H1 (cell line): ENCODE measurements around the gene CAPN2. TPM values are rescaled to one million over a fixed set of nuclear protein-coding genes. Genes with fewer than 3 reads are reported as not detected.

Experiments
- CTCF ChIA-PET: fragments of 300-600 bp; sonication (Branson Sonifier 250); formaldehyde crosslinking; loops from one replicate; lab custom pipeline; 2021; ENCODE audit not compliant: partially characterized antibody; lab: Charles Lee
- POLR2A ChIA-PET: fragments of 300-600 bp; sonication (Branson Sonifier 250); formaldehyde crosslinking; loops from one replicate; lab custom pipeline; 2021; ENCODE audit warnings: inconsistent platforms; ENCODE audit not compliant: partially characterized antibody; lab: Charles Lee
- DNase-seq, 2 experiments: peaks; one replicate each; pipeline versions ENCODE4 v3.0.0 to v3.0.0-alpha.2; 2010 to 2022; ENCODE audit warnings: low spot score in 2 of 2, low read depth in 1 of 2, mixed read lengths in 1 of 2
- FAIRE-seq: peaks from 2 replicates; lab custom pipeline; 2011; peaks lifted over from hg19 to GRCh38; lab: Jason Lieb, UNC
- H2AFZ ChIP-seq: 2 replicates; pipeline ENCODE4 v1.8.1; 2012; ENCODE audit warnings: low read length, inconsistent platforms
- H2AK5ac ChIP-seq: 2 replicates; pipeline ENCODE4 v1.6.1; 2013; ENCODE audit warnings: low read depth, low read length
- H2BK120ac ChIP-seq: replicated peaks from 2 replicates; pipeline ENCODE3; 2013; ENCODE audit warnings: low read depth, low read length, inconsistent platforms
- H2BK12ac ChIP-seq: 2 replicates; pipeline ENCODE4 v1.6.1; 2013; ENCODE audit warnings: low read depth, low read length
- H2BK15ac ChIP-seq: 2 replicates; pipeline ENCODE4 v1.6.1; 2013; ENCODE audit warnings: low read length
- H2BK20ac ChIP-seq: 2 replicates; pipeline ENCODE4 v1.6.1; 2013; ENCODE audit warnings: low read length
- H2BK5ac ChIP-seq: 2 replicates; pipeline ENCODE4 v1.6.1; 2013; ENCODE audit warnings: low read depth, low read length
- H3K14ac ChIP-seq: 2 replicates; pipeline ENCODE4 v1.6.1; 2013; ENCODE audit warnings: inconsistent platforms; ENCODE audit not compliant: insufficient read length
- H3K18ac ChIP-seq: 2 replicates; pipeline ENCODE4 v1.6.1; 2013; ENCODE audit warnings: low read length; ENCODE audit errors: extremely low read depth
- H3K23ac ChIP-seq: 2 replicates; pipeline ENCODE4 v1.6.1; 2013; ENCODE audit warnings: inconsistent platforms; ENCODE audit not compliant: insufficient read length
- H3K23me2 ChIP-seq: 2 replicates; pipeline ENCODE4 v1.6.1; 2013; ENCODE audit warnings: low read depth, low read length
- H3K27ac ChIP-seq: 2 replicates; pipeline ENCODE4 v1.6.1; 2011; ENCODE audit warnings: low read depth, low read length, inconsistent platforms
- H3K27me3 ChIP-seq, 4 experiments: replicated peaks in 1 of 4; 1 replicate in 1 of 4; 2 replicates in 3 of 4; pipeline versions ENCODE4 v1.6.1 to v1.8.1; 2011 to 2013; ENCODE audit warnings: low read length in 3 of 4, mild to moderate bottlenecking in 3 of 4, inconsistent platforms in 2 of 4, mixed read lengths in 2 of 4, moderate library complexity in 1 of 4; ENCODE audit not compliant: control insufficient read depth in 3 of 4, insufficient read depth in 3 of 4; ENCODE audit errors: extremely low read depth in 1 of 4
- H3K36me3 ChIP-seq, 4 experiments: 2 replicates each; pipeline versions ENCODE4 v1.6.1 to v1.8.1; 2011 to 2013; ENCODE audit warnings: mild to moderate bottlenecking in 4 of 4, low read length in 3 of 4, moderate library complexity in 2 of 4, control low read depth in 1 of 4, inconsistent platforms in 1 of 4; ENCODE audit not compliant: insufficient read depth in 4 of 4, control insufficient read depth in 2 of 4
- H3K4ac ChIP-seq: replicated peaks from 2 replicates; pipeline ENCODE3; 2013; ENCODE audit warnings: low read length, low read depth, mixed read lengths, inconsistent platforms; ENCODE audit not compliant: insufficient read length
- H3K4me1 ChIP-seq, 4 experiments: replicated peaks in 1 of 4; 1 replicate in 1 of 4; 2 replicates in 3 of 4; pipeline versions ENCODE4 v1.6.1 to v1.8.1; 2011 to 2013; ENCODE audit warnings: low read length in 3 of 4, inconsistent platforms in 2 of 4, mixed read lengths in 1 of 4; ENCODE audit not compliant: insufficient read depth in 4 of 4, control insufficient read depth in 3 of 4
- H3K4me2 ChIP-seq, 2 experiments: 2 replicates each; pipeline versions ENCODE4 v1.6.1 to v1.8.1; 2011 to 2013; ENCODE audit warnings: low read depth in 2 of 2, low read length in 2 of 2, control low read depth in 1 of 2, inconsistent platforms in 1 of 2, mild to moderate bottlenecking in 1 of 2; ENCODE audit not compliant: insufficient read depth in 1 of 2
- H3K4me3 ChIP-seq, 4 experiments: fragments of 200-600, 300-600 bp in 1 of 4; sonication (generic), shearing (Covaris generic), sonication (Bioruptor Twin) in 1 of 4; 2 replicates each; pipeline versions ENCODE4 v1.5.1 to v1.8.1; 2011 to 2016; ENCODE audit warnings: low read length in 4 of 4, low read depth in 3 of 4, control low read depth in 2 of 4, inconsistent platforms in 2 of 4, mild to moderate bottlenecking in 2 of 4, mixed read lengths in 1 of 4, moderate library complexity in 1 of 4; ENCODE audit not compliant: insufficient read depth in 2 of 4; ENCODE audit errors: extremely low read depth in 1 of 4
- H3K56ac ChIP-seq: replicated peaks from 2 replicates; pipeline ENCODE3; 2013; ENCODE audit warnings: low read depth, mild to moderate bottlenecking, mixed read lengths, low read length, inconsistent platforms; ENCODE audit not compliant: insufficient read length
- H3K79me1 ChIP-seq: 2 replicates; pipeline ENCODE4 v1.6.1; 2013; ENCODE audit warnings: low read depth, low read length, control low read depth
- H3K79me2 ChIP-seq, 2 experiments: 2 replicates each; pipeline versions ENCODE4 v1.6.1 to v1.8.1; 2012 to 2013; ENCODE audit warnings: low read length in 2 of 2, mild to moderate bottlenecking in 2 of 2, inconsistent platforms in 1 of 2; ENCODE audit not compliant: insufficient read depth in 2 of 2, control insufficient read depth in 1 of 2
- H3K9ac ChIP-seq, 4 experiments: replicated peaks in 1 of 4; 1 replicate in 1 of 4; 2 replicates in 3 of 4; pipeline versions ENCODE4 v1.6.1 to v1.8.1; 2011 to 2013; ENCODE audit warnings: low read depth in 3 of 4, low read length in 3 of 4, control low read depth in 2 of 4, mild to moderate bottlenecking in 2 of 4, moderate library complexity in 2 of 4, inconsistent platforms in 1 of 4; ENCODE audit errors: extremely low read depth in 1 of 4
- H3K9me3 ChIP-seq, 2 experiments: 2 replicates each; pipeline versions ENCODE4 v1.6.1 to v1.8.1; 2012 to 2013; ENCODE audit warnings: mild to moderate bottlenecking in 2 of 2, moderate library complexity in 2 of 2, control low read depth in 1 of 2, inconsistent platforms in 1 of 2, low read depth in 1 of 2, low read length in 1 of 2, mixed read lengths in 1 of 2; ENCODE audit not compliant: insufficient read depth in 2 of 2
- H4K20me1 ChIP-seq, 2 experiments: replicated peaks in 1 of 2; 2 replicates each; pipeline versions ENCODE3 to v1.8.1; 2011 to 2013; ENCODE audit warnings: inconsistent platforms in 2 of 2, low read length in 2 of 2, mild to moderate bottlenecking in 1 of 2; ENCODE audit not compliant: insufficient read depth in 2 of 2, control insufficient read depth in 1 of 2
- H4K5ac ChIP-seq: 2 replicates; pipeline ENCODE4 v1.6.1; 2013; ENCODE audit warnings: low read length, low read depth, mixed read lengths, inconsistent platforms; ENCODE audit not compliant: insufficient read length
- H4K8ac ChIP-seq: 2 replicates; pipeline ENCODE4 v1.8.0; 2013; ENCODE audit warnings: mild to moderate bottlenecking, moderate library complexity, low read length, inconsistent platforms; ENCODE audit not compliant: insufficient read depth; ENCODE audit errors: extremely low read depth
- H4K91ac ChIP-seq: replicated peaks from 2 replicates; pipeline ENCODE3; 2013; ENCODE audit warnings: low read length, mixed read lengths, inconsistent platforms; ENCODE audit not compliant: insufficient read length
- ASH2L ChIP-seq: fragments of 200-600, 300-600 bp; sonication (generic); IDR thresholded peaks from one replicate; pipeline ENCODE4 v1.7.1; 2017; ENCODE audit warnings: low read length
- CHD2 ChIP-seq: IDR thresholded peaks from 2 replicates; pipeline ENCODE4 v1.6.1; 2012; ENCODE audit warnings: low read length, improper control_type of control experiment
- EGR1 ChIP-seq: IDR thresholded peaks from 2 replicates; pipeline ENCODE4 v1.6.1; 2011; ENCODE audit warnings: low read depth, low read length, borderline replicate concordance
- EP300 ChIP-seq, 2 experiments: IDR thresholded peaks; 1 replicate in 1 of 2; 2 replicates in 1 of 2; pipeline ENCODE4 v1.6.1; 2011 to 2012; ENCODE audit warnings: low read depth in 2 of 2, low read length in 2 of 2, mild to moderate bottlenecking in 2 of 2, borderline replicate concordance in 1 of 2, inconsistent platforms in 1 of 2, moderate library complexity in 1 of 2
- FOSL1 ChIP-seq: IDR thresholded peaks from 2 replicates; pipeline ENCODE4 v1.6.1; 2011; ENCODE audit warnings: mild to moderate bottlenecking, low read depth, low read length, moderate library complexity; ENCODE audit not compliant: insufficient read depth
- GTF2F1 ChIP-seq: IDR thresholded peaks from 2 replicates; pipeline ENCODE4 v1.6.1; 2012; ENCODE audit warnings: low read depth, low read length, improper control_type of control experiment, borderline replicate concordance
- JUND ChIP-seq: IDR thresholded peaks from 2 replicates; pipeline ENCODE4 v1.6.1; 2011; ENCODE audit warnings: mild to moderate bottlenecking, improper control_type of control experiment, low read length
- KDM1A ChIP-seq: fragments of 200-600, 300-600 bp; sonication (generic); IDR thresholded peaks from 2 replicates; pipeline ENCODE4 v1.7.1; 2016; ENCODE audit warnings: mild to moderate bottlenecking, low read length, borderline replicate concordance
- RNF2 ChIP-seq: fragments of 200-900, 300-1000 bp; sonication (generic); IDR thresholded peaks from 2 replicates; pipeline ENCODE4 v1.7.1; 2016; ENCODE audit warnings: borderline replicate concordance, low read depth, mild to moderate bottlenecking, antibody characterized with exemption, low read length; ENCODE audit not compliant: poor library complexity, severe bottlenecking; ENCODE audit errors: missing control alignments
- RXRA ChIP-seq: IDR thresholded peaks from 2 replicates; pipeline ENCODE4 v1.6.1; 2011; ENCODE audit warnings: low read depth, mild to moderate bottlenecking, low read length, moderate library complexity; ENCODE audit not compliant: insufficient read depth
- SIX5 ChIP-seq: IDR thresholded peaks from 2 replicates; pipeline ENCODE4 v1.6.1; 2011; ENCODE audit warnings: mild to moderate bottlenecking, low read depth, low read length
- TBP ChIP-seq: IDR thresholded peaks from 2 replicates; pipeline ENCODE4 v1.6.1; 2011; ENCODE audit warnings: low read depth, low read length, improper control_type of control experiment
- WGBS, 2 experiments: shearing (Covaris generic) in 1 of 2; methylation state at CpG; one replicate each; pipeline versions ENCODE4 v1.1.6 to v1.1.7; 2013 to 2015; ENCODE audit warnings: low lambda C conversion rate in 2 of 2, mixed read lengths in 2 of 2, inconsistent platforms in 1 of 2, low coverage in 1 of 2, missing lambda C conversion rate in 1 of 2; ENCODE audit not compliant: insufficient replicate concordance in 2 of 2, insufficient coverage in 1 of 2, insufficient read length in 1 of 2; ENCODE audit errors: extremely low coverage in 1 of 2, missing lambda C conversion rate in 1 of 2; 5-methylcytosine and 5-hydroxymethylcytosine counted together
- polyA plus RNA-seq, 7 experiments: library from polyadenylated mRNA; depleted of rRNA in 3 of 7; stranded (reverse) in 5 of 7; unstranded in 2 of 7; fragments of >200 nt in 5 of 7; fragments of 200-250 nt in 2 of 7; gene quantifications; 1 replicate in 5 of 7; 2 replicates in 1 of 7; 4 replicates in 1 of 7; pipeline versions ENCODE4 v1.2.1 to v1.2.3, GENCODE V29; 2011 to 2013; ENCODE audit warnings: missing spikeins in 2 of 7, mixed read lengths in 2 of 7
- total RNA-seq: library from RNA; stranded (reverse); fragmentation: NEBNext Ultra II Directional; extraction: Animal tissue kit (Norgen Biotek cat#: 25700); gene quantifications from 2 replicates; pipeline ENCODE4 v1.2.1, GENCODE V29; 2021

The CAPN2 gene
- total and polyA plus RNA-seq, 2 of the 8 experiments (the other 6 are each of a cell fraction or from before 2014, with no cell fraction given): 9.2 to 10.3 TPM

DNA sequence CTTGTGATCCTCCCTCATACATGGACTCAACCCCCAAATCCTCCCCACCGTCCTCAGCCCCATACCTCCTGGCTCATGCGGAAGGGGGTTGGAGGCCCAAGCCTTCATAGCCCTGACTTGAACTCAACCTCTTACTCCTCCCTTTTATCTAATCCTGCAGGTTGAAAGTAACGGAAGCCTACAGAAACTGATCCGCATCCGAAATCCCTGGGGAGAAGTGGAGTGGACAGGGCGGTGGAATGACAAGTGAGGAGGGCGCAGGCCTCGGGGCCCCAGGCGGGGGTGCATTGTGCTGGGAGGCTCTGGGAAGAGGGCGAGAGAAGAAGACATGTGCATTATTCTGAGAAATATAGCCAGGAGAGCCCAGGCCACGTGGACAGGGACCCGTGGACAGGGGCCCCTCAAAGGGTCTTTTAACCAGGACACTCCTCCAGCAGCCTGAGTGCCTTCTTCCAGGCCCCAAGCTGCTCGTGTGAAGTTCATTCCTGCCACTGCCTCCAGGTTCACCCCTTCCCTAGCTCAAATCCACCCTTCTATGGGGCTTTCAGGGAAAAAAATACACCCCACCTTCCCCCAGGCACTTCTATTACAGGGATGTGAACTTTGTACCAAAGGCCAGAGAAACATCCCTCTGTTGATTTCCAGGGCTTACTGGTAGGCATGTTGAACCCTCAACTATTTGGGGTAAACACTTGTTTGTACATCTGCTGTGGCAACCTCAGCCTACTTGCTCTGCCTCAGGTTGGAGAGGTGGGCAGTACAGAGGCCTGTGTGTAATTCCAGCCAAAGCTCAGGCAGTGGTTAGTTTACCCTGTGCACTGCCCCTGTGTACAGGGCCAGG, 38.6 kb downstream of the CAPN2 start:
- H2BK120ac ChIP-seq: no peak overlapping the region
- H4K20me1 ChIP-seq: no peaks in the 10 kb centered on the region
- no peak overlapping the region for H2BK15ac ChIP-seq
- H2AFZ ChIP-seq: no peak overlapping the region
- no peak overlapping the region for H3K4ac ChIP-seq
- no peaks in the 10 kb centered on the region for H3K9me3 ChIP-seq
- peaks cover 6% of the 10 kb centered on the region; the same call in 1 of the 2 replicates for H3K23me2 ChIP-seq
- no peak overlapping the region for H3K27ac ChIP-seq
- TF ChIP-seq FOSL1 (no peak), RNF2 (no peak), EGR1 (no peak), CHD2 (no peak), JUND (no peak), SIX5 (no peak), ASH2L (no peak), GTF2F1 (no peak), RXRA (no peak), KDM1A (no peak), TBP (no peak), EP300 (IDR thresholded peaks at IDR 0.05; ENCODE audit: borderline replicate concordance in 1 of 2, low read depth in 2 of 2, low read length in 2 of 2) (no peak)
- no peak overlapping the region for H2AK5ac ChIP-seq
- ChIA-PET CTCF (interaction anchor here (0.6 to 8.3 kb wide), 18 partner anchors 10 to 133 kb away, joined by 3 to 74 read pairs (median 24); partner anchors contain the start of gene CAPN2), POLR2A (interaction anchor here (1.5 kb wide), 2 partner anchors 19 to 38 kb away, joined by 3 to 4 read pairs; partner anchors contain the start of gene CAPN2)
- H4K91ac ChIP-seq: no peak overlapping the region
- H3K4me1 ChIP-seq: peaks cover 0 to 16% (median 9%) of the 10 kb centered on the region in 4 experiments; a peak in 6 of 7 replicates
- no peaks in the 10 kb centered on the region for H3K36me3 ChIP-seq
- H2BK12ac ChIP-seq: no peak overlapping the region
- H3K4me2 ChIP-seq: no peak overlapping the region
- no peak overlapping the region for H3K4me3 ChIP-seq
- no peaks in the 10 kb centered on the region for H3K79me2 ChIP-seq
- no peak overlapping the region for H3K9ac ChIP-seq
- no peak overlapping the region for H3K18ac ChIP-seq
- no peak overlapping the region for H4K8ac ChIP-seq
- no peak for FAIRE-seq
- no peak overlapping the region for H2BK5ac ChIP-seq
- no peak overlapping the region for H3K56ac ChIP-seq
- WGBS, 2 experiments: 89% methylated on average over 13 of the region's 13 CpGs; no CpG with 5 or more reads in 1 of the 2 experiments
- peaks cover 3 to 21% (median 17%) of the 10 kb centered on the region in 4 experiments for H3K27me3 ChIP-seq
- no peak for DNase-seq
- no peak overlapping the region for H2BK20ac ChIP-seq
- no peak overlapping the region for H3K23ac ChIP-seq
- H3K14ac ChIP-seq: no peak overlapping the region
- no peaks in the 10 kb centered on the region for H3K79me1 ChIP-seq
- no peak overlapping the region for H4K5ac ChIP-seq
